HEK293 (cell line): ENCODE results near the gene LRRC8B.

Experiments used
- CTCF ChIA-PET: fragments of 350-600 bp; formaldehyde crosslinking; extraction: SDS; loops from one replicate; lab custom pipeline; 2021; ENCODE audit warnings: antibody characterized with exemption; lab: Yijun Ruan, JAX
- POLR2A ChIA-PET: fragments of 300-600 bp; formaldehyde crosslinking; extraction: SDS; loops from one replicate; lab custom pipeline; 2020; ENCODE audit warnings: antibody characterized with exemption, inconsistent platforms; lab: Yijun Ruan, JAX
- H3K27ac ChIP-seq: fragments of 200-500 bp; sonication (Bioruptor generic); 2 replicates; pipeline ENCODE4 v1.5.1; 2014; ENCODE audit warnings: low read depth, low read length, control low read depth, inconsistent platforms; ENCODE audit errors: extremely low read depth
- H3K36me3 ChIP-seq, 2 experiments: fragments of 200-500 bp in 1 of 2; sonication (Bioruptor generic) in 1 of 2; 1 replicate in 1 of 2; 2 replicates in 1 of 2; pipeline ENCODE4 v1.5.1; 2014 to 2017; ENCODE audit warnings: inconsistent platforms in 2 of 2, low read length in 2 of 2; ENCODE audit not compliant: control insufficient read depth in 2 of 2, insufficient read depth in 1 of 2
- H3K4me1 ChIP-seq: fragments of 200-500 bp; sonication (Bioruptor generic); 2 replicates; pipeline ENCODE4 v1.5.1; 2014; ENCODE audit warnings: mild to moderate bottlenecking, low read length, inconsistent platforms; ENCODE audit not compliant: control insufficient read depth, insufficient read depth
- H3K4me3 ChIP-seq: 2 replicates; pipeline ENCODE4 v1.5.1; 2011; ENCODE audit warnings: low read depth, mild to moderate bottlenecking, control low read depth, low read length, moderate library complexity
- H3K9me3 ChIP-seq: fragments of 200-500 bp; sonication (Bioruptor generic); 2 replicates; pipeline ENCODE4 v1.5.1; 2014; ENCODE audit warnings: low read depth, low read length, inconsistent platforms; ENCODE audit not compliant: control insufficient read depth, insufficient read depth
- BCL11A ChIP-seq: fragments of 450-650 bp; formaldehyde crosslinking; IDR thresholded peaks from 2 replicates; pipeline ENCODE4 v1.5.1; 2016; ENCODE audit warnings: low read depth, missing biosample characterization, missing genetic modification characterization
- KLF7 ChIP-seq: fragments of 450-650 bp; formaldehyde crosslinking; IDR thresholded peaks from 2 replicates; pipeline ENCODE4 v1.5.1; 2016; ENCODE audit warnings: missing biosample characterization, missing genetic modification characterization, borderline replicate concordance
- ZFHX2 ChIP-seq: fragments of 450-650 bp; formaldehyde crosslinking; conservative IDR thresholded peaks from 2 replicates; pipeline ENCODE4 v1.5.1; 2016; ENCODE audit warnings: missing biosample characterization, missing genetic modification characterization
- ZFP3 ChIP-seq: fragments of 450-650 bp; formaldehyde crosslinking; IDR thresholded peaks from 2 replicates; pipeline ENCODE4 v1.5.1; 2016; ENCODE audit warnings: low read depth, missing biosample characterization, missing genetic modification characterization
- ZNF132 ChIP-seq: fragments of 450-650 bp; formaldehyde crosslinking; IDR thresholded peaks from 2 replicates; pipeline ENCODE4 v1.5.1; 2017; ENCODE audit warnings: missing biosample characterization, missing genetic modification characterization, borderline replicate concordance
- ZNF2 ChIP-seq: fragments of 450-650 bp; formaldehyde crosslinking; IDR thresholded peaks from 2 replicates; pipeline ENCODE4 v1.5.1; 2016; ENCODE audit warnings: missing biosample characterization, missing genetic modification characterization
- ZNF24 ChIP-seq: fragments of 450-650 bp; formaldehyde crosslinking; IDR thresholded peaks from 2 replicates; pipeline ENCODE4 v1.5.1; 2016; ENCODE audit warnings: missing biosample characterization, missing genetic modification characterization
- ZNF391 ChIP-seq: fragments of 450-650 bp; formaldehyde crosslinking; IDR thresholded peaks from 2 replicates; pipeline ENCODE4 v1.5.1; 2016; ENCODE audit warnings: low read depth, missing biosample characterization, missing genetic modification characterization, borderline replicate concordance
- ZNF404 ChIP-seq: fragments of 450-650 bp; formaldehyde crosslinking; IDR thresholded peaks from 2 replicates; pipeline ENCODE4 v1.5.1; 2017; ENCODE audit warnings: missing biosample characterization, missing genetic modification characterization
- ZNF416 ChIP-seq: fragments of 450-650 bp; formaldehyde crosslinking; IDR thresholded peaks from 2 replicates; pipeline ENCODE4 v1.5.1; 2016; ENCODE audit warnings: missing biosample characterization, missing genetic modification characterization
- ZNF521 ChIP-seq: fragments of 450-650 bp; formaldehyde crosslinking; IDR thresholded peaks from 2 replicates; pipeline ENCODE4 v1.5.1; 2017; ENCODE audit warnings: missing biosample characterization, mild to moderate bottlenecking, missing genetic modification characterization
- ZNF544 ChIP-seq: fragments of 450-650 bp; formaldehyde crosslinking; IDR thresholded peaks from 2 replicates; pipeline ENCODE4 v1.5.0; 2017; ENCODE audit warnings: missing biosample characterization, missing genetic modification characterization
- ZNF560 ChIP-seq: fragments of 450-650 bp; formaldehyde crosslinking; IDR thresholded peaks from 2 replicates; pipeline ENCODE4 v1.5.1; 2017; ENCODE audit warnings: missing biosample characterization, missing genetic modification characterization, borderline replicate concordance
- ZNF701 ChIP-seq: fragments of 450-650 bp; formaldehyde crosslinking; IDR thresholded peaks from 2 replicates; pipeline ENCODE4 v1.5.1; 2016; ENCODE audit warnings: missing biosample characterization, missing genetic modification characterization
- ZNF747 ChIP-seq: fragments of 450-650 bp; formaldehyde crosslinking; IDR thresholded peaks from 2 replicates; pipeline ENCODE4 v1.5.1; 2016; ENCODE audit warnings: missing biosample characterization, missing genetic modification characterization
- TF ChIP-seq, protein P1 (sequence below): fragments of 450-650 bp; formaldehyde crosslinking; IDR thresholded peaks from 2 replicates; pipeline ENCODE4 v1.5.1; 2016; ENCODE audit warnings: missing biosample characterization, missing genetic modification characterization
- TF ChIP-seq, protein P2 (sequence below): fragments of 450-650 bp; formaldehyde crosslinking; IDR thresholded peaks from 2 replicates; pipeline ENCODE4 v1.5.1; 2016; ENCODE audit warnings: missing biosample characterization, missing genetic modification characterization
- TF ChIP-seq, protein P3 (sequence below): fragments of 450-650 bp; formaldehyde crosslinking; IDR thresholded peaks from 2 replicates; pipeline ENCODE4 v1.5.1; 2016; ENCODE audit warnings: missing biosample characterization, missing genetic modification characterization
- TF ChIP-seq, protein P4 (sequence below): fragments of 450-650 bp; formaldehyde crosslinking; IDR thresholded peaks from 2 replicates; pipeline ENCODE4 v1.5.0; 2017; ENCODE audit warnings: missing biosample characterization, missing genetic modification characterization, borderline replicate concordance
- TF ChIP-seq, protein P5 (sequence below): sonication (generic); formaldehyde crosslinking; IDR thresholded peaks from 2 replicates; pipeline ENCODE4 v1.8.1; 2022; ENCODE audit warnings: mild to moderate bottlenecking, moderate library complexity, missing genetic modification reagents

LRRC8B gene

DNA sequence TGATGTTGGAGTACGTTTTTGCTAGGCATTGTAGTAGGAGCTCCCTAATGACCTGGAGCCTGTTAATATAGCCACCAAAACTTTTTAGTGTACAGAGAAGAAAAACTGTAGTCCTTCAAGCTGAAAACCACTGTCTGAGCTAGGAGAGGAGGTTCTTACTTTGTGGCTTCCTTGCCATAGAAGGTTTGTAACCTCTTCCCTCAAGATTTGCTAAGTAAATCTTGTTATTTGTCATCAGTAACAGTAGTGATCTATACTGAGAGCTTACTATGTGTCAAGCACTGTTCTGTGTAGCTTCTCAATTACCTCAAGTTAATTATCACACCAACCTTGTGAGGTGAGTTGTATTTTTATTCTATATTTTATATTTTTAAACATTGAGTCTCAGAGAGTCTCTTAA, 87.1 kb downstream of the LRRC8B start:
- TF ChIP-seq ZFHX2 (tag by site-specific recombination) (no peak), BCL11A (tag by site-specific recombination) (no peak), ZNF416 (tag by site-specific recombination) (no peak)
- TF ChIP-seq, protein P1, sequence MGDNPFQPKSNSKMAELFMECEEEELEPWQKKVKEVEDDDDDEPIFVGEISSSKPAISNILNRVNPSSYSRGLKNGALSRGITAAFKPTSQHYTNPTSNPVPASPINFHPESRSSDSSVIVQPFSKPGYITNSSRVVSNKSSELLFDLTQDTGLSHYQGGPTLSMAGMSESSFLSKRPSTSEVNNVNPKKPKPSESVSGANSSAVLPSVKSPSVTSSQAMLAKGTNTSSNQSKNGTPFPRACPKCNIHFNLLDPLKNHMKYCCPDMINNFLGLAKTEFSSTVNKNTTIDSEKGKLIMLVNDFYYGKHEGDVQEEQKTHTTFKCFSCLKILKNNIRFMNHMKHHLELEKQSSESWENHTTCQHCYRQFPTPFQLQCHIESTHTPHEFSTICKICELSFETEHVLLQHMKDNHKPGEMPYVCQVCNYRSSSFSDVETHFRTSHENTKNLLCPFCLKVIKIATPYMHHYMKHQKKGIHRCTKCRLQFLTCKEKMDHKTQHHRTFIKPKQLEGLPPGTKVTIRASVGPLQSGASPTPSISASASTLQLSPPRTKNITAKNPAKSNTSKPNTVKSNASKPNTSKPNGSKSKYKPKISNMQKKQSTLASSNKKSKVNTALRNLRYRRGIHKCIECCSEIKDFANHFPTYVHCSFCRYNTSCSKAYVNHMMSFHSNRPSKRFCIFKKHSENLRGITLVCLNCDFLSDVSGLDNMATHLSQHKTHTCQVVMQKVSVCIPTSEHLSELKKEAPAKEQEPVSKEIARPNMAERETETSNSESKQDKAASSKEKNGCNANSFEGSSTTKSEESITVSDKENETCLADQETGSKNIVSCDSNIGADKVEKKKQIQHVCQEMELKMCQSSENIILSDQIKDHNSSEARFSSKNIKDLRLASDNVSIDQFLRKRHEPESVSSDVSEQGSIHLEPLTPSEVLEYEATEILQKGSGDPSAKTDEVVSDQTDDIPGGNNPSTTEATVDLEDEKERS (tag by site-specific recombination): no peak
- TF ChIP-seq, all 188 proteins: peak for 0
- ChIA-PET POLR2A (no interaction called here), CTCF (interaction anchor here (0.6 to 1.1 kb wide), 3 partner anchors 9 to 128 kb away, joined by 3 read pairs; no protein-coding TSS in a partner anchor)

DNA sequence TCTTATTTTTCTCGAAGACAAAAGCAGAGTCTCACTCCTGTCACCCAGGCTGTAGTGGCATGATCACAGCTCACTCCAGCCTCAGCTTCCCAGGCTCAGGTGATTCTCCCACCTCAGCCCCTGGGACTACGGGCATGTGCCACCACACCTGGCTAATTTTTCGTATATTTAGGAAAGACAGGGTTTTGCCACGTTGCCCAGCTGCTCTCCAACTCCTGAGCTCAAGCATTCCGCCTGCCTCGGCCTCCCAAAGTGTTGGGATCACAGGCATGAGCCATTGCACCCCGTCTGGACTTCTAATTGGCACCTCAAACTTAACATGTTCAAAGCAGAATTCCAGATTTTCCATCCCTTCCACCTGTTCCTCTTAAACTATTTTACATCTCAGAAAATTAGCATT, 89.3 kb downstream of the LRRC8B start:
- CTCF ChIA-PET: interaction anchor here (0.6 to 1.3 kb wide), 4 partner anchors 9 to 17 kb away, joined by 3 to 5 read pairs (median 3); no protein-coding TSS in a partner anchor
- POLR2A ChIA-PET: no interaction called here
- H3K4me3 ChIP-seq: no peak overlapping the region

More for the DNA sequence above, 87.1 kb downstream of the LRRC8B start:
- H3K27ac ChIP-seq: no peak overlapping the region
- H3K4me3 ChIP-seq: no peak overlapping the region
- H3K4me1 ChIP-seq: no peaks in the 10 kb centered on the region
- H3K9me3 ChIP-seq: no peaks in the 10 kb centered on the region
- H3K36me3 ChIP-seq: no peaks in the 10 kb centered on the region

DNA sequence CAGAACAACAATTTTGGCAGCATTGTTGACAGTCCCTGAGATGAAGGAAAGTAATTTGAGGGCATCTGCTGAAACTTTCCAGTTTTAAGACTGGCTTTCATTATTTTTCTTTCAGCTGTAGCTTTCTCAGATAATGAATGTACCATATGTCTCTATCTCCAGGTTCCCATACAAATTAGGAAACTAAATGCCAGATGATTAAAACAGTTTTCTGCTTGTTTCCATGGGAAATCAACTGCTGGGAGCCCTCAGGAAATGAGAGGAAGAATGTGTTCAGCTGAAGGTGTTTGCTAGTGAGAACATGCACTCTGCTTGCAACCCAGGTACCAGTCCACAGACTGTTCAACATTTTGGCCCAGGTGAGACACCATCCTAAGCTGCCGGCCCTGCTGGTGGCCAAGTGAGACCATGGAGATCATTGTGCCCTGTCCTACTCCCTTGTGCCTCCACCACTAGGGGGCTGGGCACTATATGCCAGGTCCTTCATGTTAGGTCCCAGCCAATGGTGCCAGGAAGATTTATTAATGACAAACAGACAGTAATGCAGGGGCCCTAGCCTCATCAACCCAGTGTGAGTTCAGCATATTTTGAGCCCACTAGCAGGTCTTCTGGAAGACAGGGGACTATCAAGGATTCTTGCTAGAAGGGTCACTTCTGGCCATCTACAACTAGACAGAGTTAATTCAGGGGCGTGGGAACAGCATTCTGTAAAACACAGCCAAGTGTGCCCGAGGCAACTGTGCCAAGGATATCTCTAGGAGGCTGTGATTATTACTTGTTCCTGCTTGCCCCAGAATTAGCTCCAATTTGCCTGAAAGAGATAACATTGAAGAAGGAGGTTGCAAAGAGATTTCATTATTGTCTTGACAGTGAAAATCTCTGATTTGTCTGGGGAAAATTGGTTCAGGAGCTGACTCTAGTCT, 91.3 kb downstream of the LRRC8B start:
- H3K36me3 ChIP-seq: no peaks in the 10 kb centered on the region
- no peak overlapping the region for H3K27ac ChIP-seq
- H3K4me1 ChIP-seq: no peaks in the 10 kb centered on the region
- no peak overlapping the region for H3K4me3 ChIP-seq
- POLR2A ChIA-PET: no interaction called here
- no peaks in the 10 kb centered on the region for H3K9me3 ChIP-seq
- CTCF ChIA-PET: interaction anchor here (0.6 to 2.1 kb wide), 6 partner anchors 9 to 200 kb away, joined by 3 to 10 read pairs (median 3); no protein-coding TSS in a partner anchor
- TF ChIP-seq, protein P2, sequence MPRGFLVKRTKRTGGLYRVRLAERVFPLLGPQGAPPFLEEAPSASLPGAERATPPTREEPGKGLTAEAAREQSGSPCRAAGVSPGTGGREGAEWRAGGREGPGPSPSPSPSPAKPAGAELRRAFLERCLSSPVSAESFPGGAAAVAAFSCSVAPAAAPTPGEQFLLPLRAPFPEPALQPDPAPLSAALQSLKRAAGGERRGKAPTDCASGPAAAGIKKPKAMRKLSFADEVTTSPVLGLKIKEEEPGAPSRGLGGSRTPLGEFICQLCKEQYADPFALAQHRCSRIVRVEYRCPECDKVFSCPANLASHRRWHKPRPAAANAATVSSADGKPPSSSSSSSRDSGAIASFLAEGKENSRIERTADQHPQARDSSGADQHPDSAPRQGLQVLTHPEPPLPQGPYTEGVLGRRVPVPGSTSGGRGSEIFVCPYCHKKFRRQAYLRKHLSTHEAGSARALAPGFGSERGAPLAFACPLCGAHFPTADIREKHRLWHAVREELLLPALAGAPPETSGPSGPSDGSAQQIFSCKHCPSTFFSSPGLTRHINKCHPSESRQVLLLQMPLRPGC (tag by site-specific recombination): no peak
- TF ChIP-seq KLF7 (tag by site-specific recombination) (no peak), ZNF521 (tag by site-specific recombination) (no peak), ZNF391 (tag by site-specific recombination) (no peak), ZNF560 (tag by site-specific recombination) (no peak), ZNF2 (tag by site-specific recombination) (no peak), ZNF701 (tag by site-specific recombination) (no peak), ZNF544 (tag by site-specific recombination) (no peak), ZNF24 (tag by site-specific recombination) (no peak), ZFP3 (no peak), ZNF747 (tag by site-specific recombination) (no peak), ZNF404 (no peak)
- TF ChIP-seq, protein P3, sequence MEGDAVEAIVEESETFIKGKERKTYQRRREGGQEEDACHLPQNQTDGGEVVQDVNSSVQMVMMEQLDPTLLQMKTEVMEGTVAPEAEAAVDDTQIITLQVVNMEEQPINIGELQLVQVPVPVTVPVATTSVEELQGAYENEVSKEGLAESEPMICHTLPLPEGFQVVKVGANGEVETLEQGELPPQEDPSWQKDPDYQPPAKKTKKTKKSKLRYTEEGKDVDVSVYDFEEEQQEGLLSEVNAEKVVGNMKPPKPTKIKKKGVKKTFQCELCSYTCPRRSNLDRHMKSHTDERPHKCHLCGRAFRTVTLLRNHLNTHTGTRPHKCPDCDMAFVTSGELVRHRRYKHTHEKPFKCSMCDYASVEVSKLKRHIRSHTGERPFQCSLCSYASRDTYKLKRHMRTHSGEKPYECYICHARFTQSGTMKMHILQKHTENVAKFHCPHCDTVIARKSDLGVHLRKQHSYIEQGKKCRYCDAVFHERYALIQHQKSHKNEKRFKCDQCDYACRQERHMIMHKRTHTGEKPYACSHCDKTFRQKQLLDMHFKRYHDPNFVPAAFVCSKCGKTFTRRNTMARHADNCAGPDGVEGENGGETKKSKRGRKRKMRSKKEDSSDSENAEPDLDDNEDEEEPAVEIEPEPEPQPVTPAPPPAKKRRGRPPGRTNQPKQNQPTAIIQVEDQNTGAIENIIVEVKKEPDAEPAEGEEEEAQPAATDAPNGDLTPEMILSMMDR (tag by site-specific recombination): no peak
- TF ChIP-seq, protein P4, sequence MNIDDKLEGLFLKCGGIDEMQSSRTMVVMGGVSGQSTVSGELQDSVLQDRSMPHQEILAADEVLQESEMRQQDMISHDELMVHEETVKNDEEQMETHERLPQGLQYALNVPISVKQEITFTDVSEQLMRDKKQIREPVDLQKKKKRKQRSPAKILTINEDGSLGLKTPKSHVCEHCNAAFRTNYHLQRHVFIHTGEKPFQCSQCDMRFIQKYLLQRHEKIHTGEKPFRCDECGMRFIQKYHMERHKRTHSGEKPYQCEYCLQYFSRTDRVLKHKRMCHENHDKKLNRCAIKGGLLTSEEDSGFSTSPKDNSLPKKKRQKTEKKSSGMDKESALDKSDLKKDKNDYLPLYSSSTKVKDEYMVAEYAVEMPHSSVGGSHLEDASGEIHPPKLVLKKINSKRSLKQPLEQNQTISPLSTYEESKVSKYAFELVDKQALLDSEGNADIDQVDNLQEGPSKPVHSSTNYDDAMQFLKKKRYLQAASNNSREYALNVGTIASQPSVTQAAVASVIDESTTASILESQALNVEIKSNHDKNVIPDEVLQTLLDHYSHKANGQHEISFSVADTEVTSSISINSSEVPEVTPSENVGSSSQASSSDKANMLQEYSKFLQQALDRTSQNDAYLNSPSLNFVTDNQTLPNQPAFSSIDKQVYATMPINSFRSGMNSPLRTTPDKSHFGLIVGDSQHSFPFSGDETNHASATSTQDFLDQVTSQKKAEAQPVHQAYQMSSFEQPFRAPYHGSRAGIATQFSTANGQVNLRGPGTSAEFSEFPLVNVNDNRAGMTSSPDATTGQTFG (tag by site-specific recombination): no peak
- TF ChIP-seq, protein P5, sequence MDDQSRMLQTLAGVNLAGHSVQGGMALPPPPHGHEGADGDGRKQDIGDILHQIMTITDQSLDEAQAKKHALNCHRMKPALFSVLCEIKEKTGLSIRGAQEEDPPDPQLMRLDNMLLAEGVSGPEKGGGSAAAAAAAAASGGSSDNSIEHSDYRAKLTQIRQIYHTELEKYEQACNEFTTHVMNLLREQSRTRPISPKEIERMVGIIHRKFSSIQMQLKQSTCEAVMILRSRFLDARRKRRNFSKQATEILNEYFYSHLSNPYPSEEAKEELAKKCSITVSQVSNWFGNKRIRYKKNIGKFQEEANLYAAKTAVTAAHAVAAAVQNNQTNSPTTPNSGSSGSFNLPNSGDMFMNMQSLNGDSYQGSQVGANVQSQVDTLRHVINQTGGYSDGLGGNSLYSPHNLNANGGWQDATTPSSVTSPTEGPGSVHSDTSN: no peak

More for the DNA sequence above, 89.3 kb downstream of the LRRC8B start:
- no peak for TF ChIP-seq ZNF132
- H3K27ac ChIP-seq: no peak overlapping the region
- H3K36me3 ChIP-seq: no peaks in the 10 kb centered on the region
- H3K4me1 ChIP-seq: no peaks in the 10 kb centered on the region
- H3K9me3 ChIP-seq: no peaks in the 10 kb centered on the region
